Measurements from ENCODE around the gene DCST1. TPM values are rescaled to one million over a fixed set of nuclear protein-coding genes. Genes with fewer than 3 reads are reported as not detected.

DCST1 gene
- total RNA-seq, 1 donor from 2014 or later, result not detected

DNA sequence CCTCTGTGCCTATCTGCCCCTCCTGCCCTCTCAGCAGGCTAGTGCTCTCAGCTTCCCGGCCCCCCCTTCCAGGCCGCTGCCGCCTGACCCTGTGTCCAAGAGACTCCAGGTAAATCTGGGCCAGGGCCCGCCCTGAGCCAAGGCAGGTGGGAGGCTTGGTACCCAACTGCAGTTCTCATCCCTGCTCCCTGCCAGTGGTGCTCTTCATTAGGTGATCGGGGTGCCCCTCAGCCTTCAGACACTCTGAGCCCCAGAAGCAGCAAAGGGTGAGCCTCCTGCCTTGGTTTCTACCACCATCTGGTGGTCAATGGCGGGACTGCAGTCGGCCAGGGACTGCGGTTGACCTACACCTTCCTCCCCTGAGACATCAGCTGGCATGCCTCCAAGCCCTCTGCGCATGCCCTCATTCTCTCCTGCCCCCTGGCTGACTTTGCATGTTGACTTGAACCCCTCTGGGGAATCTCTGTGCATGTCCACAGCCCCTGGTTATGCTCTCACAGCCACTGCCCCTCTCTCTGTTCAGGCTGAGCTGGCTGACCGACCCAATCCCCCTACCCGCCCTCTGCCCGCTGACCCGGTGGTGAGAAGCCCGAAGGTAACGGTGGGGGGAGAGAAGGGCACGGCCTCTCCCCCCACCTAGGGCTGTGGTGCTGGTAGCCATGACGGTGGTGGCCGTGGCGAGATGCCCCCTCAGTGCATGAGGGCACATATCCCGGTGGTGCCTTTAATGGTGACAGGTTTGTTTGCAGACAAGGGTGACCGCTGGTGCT is 27.9 kb downstream of the DCST1 start:
- peaks cover 1% of the 10 kb centered on the region for H3K36me3 ChIP-seq (ENCODE audit: control insufficient read depth, insufficient read depth, low read length)

DNA sequence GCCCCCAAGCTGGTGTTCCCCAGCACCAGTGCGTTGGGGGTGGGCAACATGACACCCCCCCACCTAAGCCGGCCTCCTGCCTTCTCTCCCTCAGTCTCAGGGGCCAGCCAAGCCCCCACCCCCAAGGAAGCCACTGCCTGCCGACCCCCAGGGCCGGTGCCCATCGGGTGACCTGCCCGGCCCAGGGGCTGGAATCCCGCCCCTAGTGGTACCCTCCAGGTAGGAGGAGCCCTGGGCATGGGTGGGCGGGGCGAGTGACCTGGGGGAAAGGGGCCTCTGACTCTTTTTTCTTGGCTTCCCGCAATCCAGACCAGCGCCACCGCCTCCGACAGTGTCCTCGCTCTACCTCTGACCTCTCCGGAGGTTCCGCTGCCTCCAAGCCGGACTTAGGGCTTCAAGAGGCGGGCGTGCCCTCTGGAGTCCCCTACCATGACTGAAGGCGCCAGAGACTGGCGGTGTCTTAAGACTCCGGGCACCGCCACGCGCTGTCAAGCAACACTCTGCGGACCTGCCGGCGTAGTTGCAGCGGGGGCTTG is 28.6 kb downstream of the DCST1 start:
- DNase-seq (ENCODE audit: low read depth), result no peak
- TF ChIP-seq, protein P1, sequence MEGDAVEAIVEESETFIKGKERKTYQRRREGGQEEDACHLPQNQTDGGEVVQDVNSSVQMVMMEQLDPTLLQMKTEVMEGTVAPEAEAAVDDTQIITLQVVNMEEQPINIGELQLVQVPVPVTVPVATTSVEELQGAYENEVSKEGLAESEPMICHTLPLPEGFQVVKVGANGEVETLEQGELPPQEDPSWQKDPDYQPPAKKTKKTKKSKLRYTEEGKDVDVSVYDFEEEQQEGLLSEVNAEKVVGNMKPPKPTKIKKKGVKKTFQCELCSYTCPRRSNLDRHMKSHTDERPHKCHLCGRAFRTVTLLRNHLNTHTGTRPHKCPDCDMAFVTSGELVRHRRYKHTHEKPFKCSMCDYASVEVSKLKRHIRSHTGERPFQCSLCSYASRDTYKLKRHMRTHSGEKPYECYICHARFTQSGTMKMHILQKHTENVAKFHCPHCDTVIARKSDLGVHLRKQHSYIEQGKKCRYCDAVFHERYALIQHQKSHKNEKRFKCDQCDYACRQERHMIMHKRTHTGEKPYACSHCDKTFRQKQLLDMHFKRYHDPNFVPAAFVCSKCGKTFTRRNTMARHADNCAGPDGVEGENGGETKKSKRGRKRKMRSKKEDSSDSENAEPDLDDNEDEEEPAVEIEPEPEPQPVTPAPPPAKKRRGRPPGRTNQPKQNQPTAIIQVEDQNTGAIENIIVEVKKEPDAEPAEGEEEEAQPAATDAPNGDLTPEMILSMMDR (IDR thresholded peaks at IDR 0.05; ENCODE audit: insufficient read depth, low read length, poor library complexity, severe bottlenecking), result peak; percentile 19
- Histone ChIP-seq H3K27me3 (ENCODE audit: control insufficient read depth, insufficient read depth, low read length) (no peaks in the 10 kb centered on the region), H3K4me3 (ENCODE audit: low read depth, low read length) (no peak overlapping the region), H3K36me3 (ENCODE audit: control insufficient read depth, insufficient read depth, low read length) (peaks cover 1% of the 10 kb centered on the region)

More for the DNA sequence above, 27.9 kb downstream of the DCST1 start:
- Histone ChIP-seq H3K27me3 (ENCODE audit: control insufficient read depth, insufficient read depth, low read length) (no peaks in the 10 kb centered on the region), H3K4me3 (ENCODE audit: low read depth, low read length) (no peak overlapping the region)
- TF ChIP-seq, protein P1 (IDR thresholded peaks at IDR 0.05; ENCODE audit: insufficient read depth, low read length, poor library complexity, severe bottlenecking), result peak; percentile 99
- no peak for DNase-seq (ENCODE audit: low read depth)

DNA sequence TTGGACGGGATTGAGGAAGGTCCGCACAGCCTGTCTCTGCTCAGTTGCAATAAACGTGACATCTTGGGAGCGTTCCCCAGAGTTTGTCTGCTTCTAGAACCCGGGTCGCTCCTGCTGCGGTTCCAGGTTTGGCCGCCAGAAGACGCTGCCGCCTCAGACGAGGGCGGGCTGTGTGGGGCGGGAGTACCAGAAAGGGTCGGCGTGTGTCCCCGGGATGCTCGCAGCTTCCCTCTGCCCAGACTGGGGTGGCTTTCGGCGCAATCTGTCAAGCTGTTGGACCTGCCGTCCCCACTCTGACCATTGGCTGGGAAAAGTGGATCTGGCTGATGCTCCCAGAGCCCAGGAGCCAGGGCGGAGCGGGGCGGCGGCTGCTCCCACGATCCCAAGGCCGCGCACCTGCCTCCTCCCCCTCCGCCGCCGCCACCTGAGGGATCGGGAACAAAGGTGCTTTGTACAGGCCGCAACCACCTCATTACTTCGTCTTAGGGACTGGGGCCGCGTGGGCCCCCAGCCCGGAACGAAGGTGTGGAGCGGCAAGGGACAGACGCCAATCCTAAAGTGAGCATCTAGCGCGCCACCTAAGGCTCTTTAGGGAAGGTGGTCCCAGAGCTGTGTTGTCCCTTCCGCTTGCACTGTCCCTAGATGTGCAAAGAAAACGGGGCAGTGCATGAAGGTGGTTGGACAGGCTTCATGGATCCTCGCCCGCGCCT is 29.2 kb downstream of the DCST1 start:
- TF ChIP-seq, protein P1 (IDR thresholded peaks at IDR 0.05; ENCODE audit: insufficient read depth, low read length, poor library complexity, severe bottlenecking), result peak; percentile 95
- H3K36me3 ChIP-seq (ENCODE audit: control insufficient read depth, insufficient read depth, low read length), result no peaks in the 10 kb centered on the region
- H3K27me3 ChIP-seq (ENCODE audit: control insufficient read depth, insufficient read depth, low read length), result no peaks in the 10 kb centered on the region
- peak overlapping the region; percentile 11 for H3K4me3 ChIP-seq (ENCODE audit: low read depth, low read length)
- DNase-seq (ENCODE audit: low read depth), result no peak

DNA sequence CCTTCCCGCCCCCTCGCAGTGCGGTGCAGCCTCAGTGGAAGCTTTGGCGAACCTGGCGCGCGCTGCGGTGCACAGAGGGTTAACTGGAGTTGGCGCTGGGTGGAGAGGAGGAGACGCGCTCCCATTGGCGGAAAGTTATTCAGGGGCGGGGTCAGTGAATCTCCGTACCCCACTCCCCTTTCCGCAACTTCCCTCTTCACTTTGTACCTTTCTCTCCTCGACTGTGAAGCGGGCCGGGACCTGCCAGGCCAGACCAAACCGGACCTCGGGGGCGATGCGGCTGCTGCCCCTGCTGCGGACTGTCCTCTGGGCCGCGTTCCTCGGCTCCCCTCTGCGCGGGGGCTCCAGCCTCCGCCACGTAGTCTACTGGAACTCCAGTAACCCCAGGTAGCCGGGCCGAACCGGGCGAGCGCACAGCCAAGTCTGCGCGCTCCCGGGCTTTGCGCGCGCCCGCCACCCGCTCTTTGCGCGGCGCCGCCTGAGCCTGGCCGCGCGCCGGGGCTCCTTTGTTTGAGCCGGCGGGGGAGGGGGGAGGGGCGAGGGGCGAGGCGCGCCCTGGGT is 30.0 kb downstream of the DCST1 start, which contains the start of gene EFNA4:
Gene EFNA4, plus strand, starts transcription at position 191 of the 561 bp plus-strand sequence. Its CDS starts 84 bp downstream, at position 275.
- TF ChIP-seq, protein P1 (IDR thresholded peaks at IDR 0.05; ENCODE audit: insufficient read depth, low read length, poor library complexity, severe bottlenecking), result no peak
- Histone ChIP-seq H3K4me3 (ENCODE audit: low read depth, low read length) (peak within 1 kb of the TSS; percentile 90), H3K27me3 (ENCODE audit: control insufficient read depth, insufficient read depth, low read length) (no peaks in the 10 kb centered on the region), H3K36me3 (ENCODE audit: control insufficient read depth, insufficient read depth, low read length) (no peaks in the 10 kb centered on the region)
- DNase-seq (ENCODE audit: low read depth), result no peak

DNA sequence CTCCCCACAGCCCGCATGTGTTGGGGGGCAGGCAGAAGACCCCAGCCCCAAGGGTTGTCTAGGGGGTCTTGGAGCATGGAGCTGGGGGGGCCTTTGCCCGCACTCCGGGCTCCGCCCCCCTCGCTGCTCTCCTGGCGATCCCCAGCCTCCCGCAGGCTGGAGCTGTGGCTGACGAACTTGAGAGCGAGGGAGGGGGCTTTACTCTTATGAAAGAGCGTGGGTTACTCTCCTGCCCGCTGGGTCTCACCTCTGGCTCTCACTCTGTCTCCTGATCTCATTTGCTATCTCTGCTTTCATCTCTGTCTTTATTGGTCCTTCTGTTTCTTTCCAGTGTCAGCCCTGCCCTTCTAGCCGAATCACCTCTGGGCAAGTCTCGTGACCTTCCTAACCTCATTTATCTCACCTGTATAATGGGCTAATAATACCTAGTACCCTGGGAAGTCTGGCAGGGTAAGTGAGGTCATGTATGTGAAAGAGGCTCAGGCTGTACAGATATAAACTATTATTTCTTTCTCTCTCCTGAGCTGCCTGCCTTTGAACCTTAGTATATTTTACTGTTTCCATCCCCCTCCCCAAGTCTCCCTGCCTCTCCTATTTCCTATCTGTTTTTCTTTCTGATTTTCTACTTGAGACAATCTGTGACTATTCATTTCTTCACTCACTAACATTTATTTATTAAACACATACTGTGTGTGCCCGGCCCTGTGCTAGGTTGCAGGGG is 30.6 kb downstream of the DCST1 start:
- no peak for DNase-seq (ENCODE audit: low read depth)
- TF ChIP-seq, protein P1 (IDR thresholded peaks at IDR 0.05; ENCODE audit: insufficient read depth, low read length, poor library complexity, severe bottlenecking), result no peak
- no peaks in the 10 kb centered on the region for H3K36me3 ChIP-seq (ENCODE audit: control insufficient read depth, insufficient read depth, low read length)
- peak overlapping the region; percentile 90 for H3K4me3 ChIP-seq (ENCODE audit: low read depth, low read length)
- no peaks in the 10 kb centered on the region for H3K27me3 ChIP-seq (ENCODE audit: control insufficient read depth, insufficient read depth, low read length)
